ENCODE measurements around the gene MED27. TPM values are rescaled to one million over a fixed set of nuclear protein-coding genes. Genes with fewer than 3 reads are reported as not detected.

Gene MED27
- total and polyA plus RNA-seq, 10 of the 15 experiments (the other 5 are each of a cell fraction or from before 2014, with no cell fraction given), result 20.3 to 50.3 (median 35.5) TPM

- intact Hi-C loops (cut with micrococcal nuclease; ENCODE audit: unreplicated experiment) (no loop called here), in situ Hi-C loops (cut with MboI) (no loop called here)
- no peak for FAIRE-seq
- RAD21 ChIA-PET (ENCODE audit: unreplicated experiment), result no interaction called here
- H3K4me3 ChIP-seq, result no peak overlapping the region
- H3K27me3 ChIP-seq (replicated peaks in 1 of 2; ENCODE audit: control insufficient read depth in 2 of 2, insufficient read depth in 2 of 2, low read length in 1 of 2), result no peaks in the 10 kb centered on the region
- no peak for TF ChIP-seq ZBTB40 (IDR thresholded peaks at IDR 0.05; ENCODE audit: borderline replicate concordance)
- TF ChIP-seq NR2F1 (conservative IDR thresholded peaks at IDR 0.05), result no peak
- TF ChIP-seq RFX5 (IDR thresholded peaks at IDR 0.05; ENCODE audit: low read depth, low read length), result no peak
- TF ChIP-seq JUNB (IDR thresholded peaks at IDR 0.05), result no peak
- no peak for TF ChIP-seq WRNIP1 (IDR thresholded peaks at IDR 0.05; ENCODE audit: borderline replicate concordance, low read depth, low read length)
- no peak for TF ChIP-seq GABPA (IDR thresholded peaks at IDR 0.05; ENCODE audit: low read depth)
- H4K20me1 ChIP-seq (ENCODE audit: control insufficient read depth, insufficient read depth), result no peaks in the 10 kb centered on the region
- H3K9me3 ChIP-seq (replicated peaks; ENCODE audit: control insufficient read depth, insufficient read depth, low read length), result no peaks in the 10 kb centered on the region
- no peak overlapping the region for H2AFZ ChIP-seq (ENCODE audit: control insufficient read depth, low read depth, low read length)
- WGBS (ENCODE audit: insufficient coverage, insufficient replicate concordance, low lambda C conversion rate, missing lambda C conversion rate), result 79% methylated on average over 5 of the region's 5 CpGs
- no peaks in the 10 kb centered on the region for H3K4me1 ChIP-seq (ENCODE audit: control insufficient read depth, insufficient read depth, low read length)
- no peaks in the 10 kb centered on the region for H3K36me3 ChIP-seq (ENCODE audit: control insufficient read depth in 2 of 2, insufficient read depth in 2 of 2, low read length in 1 of 2)
- no peak overlapping the region for H3K4me2 ChIP-seq (ENCODE audit: control insufficient read depth, insufficient read depth)
- ATAC-seq, result no peak
- POLR2A ChIA-PET, result no interaction called here
- no peaks in the 10 kb centered on the region for H3K79me2 ChIP-seq (ENCODE audit: control insufficient read depth, insufficient read depth, low read length)
- BruUV-seq (replicated peaks), result no TSS peak
- DNase-seq (ENCODE audit: low read depth, low spot score), result no peak
- no peak overlapping the region for H3K9ac ChIP-seq (ENCODE audit: control insufficient read depth, insufficient read depth, low read length)
- no peak overlapping the region for H3K27ac ChIP-seq (ENCODE audit: control insufficient read depth, insufficient read depth)
- CTCF ChIA-PET, result interaction anchor here (1.7 kb wide), 1 partner anchor 12 kb away, joined by 5 read pairs; no protein-coding TSS in a partner anchor
- SMC1A ChIA-PET (ENCODE audit: uncharacterized antibody, unreplicated experiment), result interaction anchor here (1.3 kb wide), 1 partner anchor 8 kb away, joined by 3 read pairs; no protein-coding TSS in a partner anchor
These were observed 137.4 kb downstream of the MED27 start for GRCh38 chr9:131942146-131942720.
